Heart right ventricle (tissue), 16 donors: ENCODE measurements around the gene IGSF9B. TPM values are rescaled to one million over a fixed set of nuclear protein-coding genes. Genes with fewer than 3 reads are reported as not detected.

Source experiments
- ATAC-seq, 8 donors: fragments of 200-7000 bp; cut with Tn5 transposase; one replicate each; pipeline ENCODE4 v1.9.1; 2020; ENCODE audit warnings: mild to moderate bottlenecking in 8 of 8, moderate library complexity in 8 of 8, moderate number of reproducible peaks in 1 of 8
- DNase-seq, 2 donors: peaks; one replicate each; pipeline ENCODE4 v3.0.0-alpha.2; 2020
- H3K27ac ChIP-seq, 10 donors: fragments of 200-600 bp; sonication (generic) in 2 of 10; one replicate each; pipeline versions ENCODE4 v1.5.0 to v1.8.0; 2020 to 2022; ENCODE audit warnings: mild to moderate bottlenecking in 3 of 10
- H3K27me3 ChIP-seq, 7 donors: fragments of 200-600 bp; one replicate each; pipeline ENCODE4 v1.8.0; 2021 to 2022; ENCODE audit warnings: mild to moderate bottlenecking in 2 of 7
- H3K36me3 ChIP-seq, 9 donors: fragments of 200-600 bp; sonication (generic) in 1 of 9; one replicate each; pipeline versions ENCODE4 v1.5.0 to v1.8.0; 2020 to 2022; ENCODE audit warnings: mild to moderate bottlenecking in 2 of 9
- H3K4me1 ChIP-seq, 9 donors: fragments of 200-600 bp; sonication (generic) in 1 of 9; one replicate each; pipeline versions ENCODE4 v1.5.0 to v1.8.0; 2020 to 2022; ENCODE audit warnings: mild to moderate bottlenecking in 4 of 9
- H3K4me3 ChIP-seq, 10 donors: fragments of 200-600 bp; sonication (generic) in 2 of 10; one replicate each; pipeline versions ENCODE4 v1.5.0 to v1.8.0; 2020 to 2022; ENCODE audit warnings: mild to moderate bottlenecking in 7 of 10, moderate library complexity in 2 of 10
- H3K9me3 ChIP-seq, 11 donors: fragments of 200-600 bp in 10 of 11; sonication (generic) in 2 of 11; one replicate each; pipeline versions ENCODE4 v1.5.0 to v1.8.0; 2013 to 2022; ENCODE audit warnings: mild to moderate bottlenecking in 2 of 11, control low read depth in 1 of 11, moderate library complexity in 1 of 11
- CTCF ChIP-seq, 9 donors: fragments of 200-600 bp; sonication (generic) in 2 of 9; IDR thresholded peaks; one replicate each; pipeline versions ENCODE4 v1.5.0 to v1.8.0; 2021 to 2022; ENCODE audit warnings: antibody characterized with exemption in 9 of 9, mild to moderate bottlenecking in 5 of 9, moderate library complexity in 1 of 9
- WGBS, 2 donors: extraction: QIAGEN DNeasy Blood & Tissue Kit; methylation state at CpG; one replicate each; pipeline ENCODE4 v1.1.7; 2013; ENCODE audit warnings: inconsistent platforms in 1 of 2; 5-methylcytosine and 5-hydroxymethylcytosine counted together
- intact Hi-C, 10 donors: fragments of 100-400 bp; cut with DNase I; formaldehyde crosslinking; loops; one replicate each; pipeline versions ENCODE4 v1.11.1 to v1.14.2; 2022
- polyA plus RNA-seq, 2 donors: library from polyadenylated mRNA; stranded (reverse); fragments of 200-250 nt; gene quantifications; one replicate each; pipeline ENCODE4 v1.2.3, GENCODE V29; 2013
- total RNA-seq, 10 donors: library from RNA; stranded (reverse); fragmentation: NEBNext Ultra II Directional in 3 of 10; extraction: Animal tissue kit (Norgen Biotek cat#: 25700) in 3 of 10; gene quantifications; one replicate each; pipeline versions ENCODE4 v1.2.1 to v1.2.4, GENCODE V29; 2021 to 2023
- donor health status: Arrhythmogenic right ventricular cardiomyopathy.
- donor health status: ischemic (EF 13 %, LVEDD 7.1; RV severe dilation, severe dysfunction).
- donor health status: healthy with polysubstance abuse.
- donor health status: DM: no; HTN: yes; CAD: no.
- donor health status: DM: no; HTN: no; CAD: no.
- donor health status: ischemic (EF 25% LVEDD 6.9; RV normal size, moderate dysfunction).
- donor health status: ischemic (EF 25% LVEDD 5.7; RV mildly dilated, moderate dysfunction).
- donor health status: healthy.
- donor health status: DM: yes; HTN: yes; CAD: no.
- donor health status: Ischemic cardiomyopathy.
- donor health status: ischemic (EF 35%, LVEDD 5.7; RV mildly dilated, moderate dysfunction).
- donor health status: nonischemic (EF 11% LVEDD 7.7; RV severe dilation, severe dysfunction).
- donor health status: DM: yes; HTN: yes; CAD: no.
- donor health status: PGD.
- donor health status: ischemic (EF 29% LVEDD 5.4; RV normal size, mild dysfunction).
- donor health status: nonischemic (EF 23%, LVEDD 6.1; RV moderate dilation, normal function).

IGSF9B gene
- total and polyA plus RNA-seq, 12 donors, result 6.7 to 72.3 (median 49.6) TPM

DNA sequence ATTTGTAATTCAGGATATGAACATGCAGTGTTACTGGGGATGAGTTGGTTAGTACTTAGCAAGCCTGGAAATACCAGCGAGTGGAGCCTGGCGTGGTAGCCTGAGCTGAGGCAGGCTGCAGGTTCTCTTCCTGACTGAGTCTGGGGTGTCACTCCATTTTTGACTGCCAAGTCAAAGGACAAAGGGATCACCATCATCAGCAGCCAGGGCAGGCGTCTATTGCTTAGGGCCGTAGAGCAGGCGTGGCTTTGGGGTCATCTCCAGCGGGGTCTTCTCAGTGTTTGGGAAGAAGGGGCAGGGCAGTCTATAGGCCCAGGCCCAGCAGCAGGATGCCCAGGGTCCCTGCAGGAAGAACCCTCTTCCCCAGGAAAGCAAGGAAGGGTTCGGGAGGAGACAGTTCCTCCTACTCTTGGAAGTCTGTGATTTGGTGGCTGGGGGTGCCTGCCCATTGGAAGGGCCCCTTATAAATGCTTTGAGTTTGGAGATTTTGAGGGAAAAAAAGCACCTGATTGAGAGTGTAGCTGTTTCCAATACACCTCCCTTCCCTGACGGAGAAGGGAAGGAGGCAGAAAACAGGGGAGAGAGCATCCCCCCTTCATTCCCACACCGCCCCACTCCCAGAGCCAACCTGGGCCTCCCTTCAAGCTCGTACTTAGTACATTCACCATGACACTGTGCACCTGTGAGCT, 60.0 kb downstream of the IGSF9B start:
- no peak overlapping the region for H3K4me3 ChIP-seq
- H3K27ac ChIP-seq, result no peak overlapping the region
- WGBS, 2 donors, result 91 to 94% methylated on average over 10 of the region's 10 CpGs
- TF ChIP-seq CTCF (IDR thresholded peaks at IDR 0.05), result no peak
- DNase-seq, result no peak
- H3K36me3 ChIP-seq, result no peaks in the 10 kb centered on the region
- no peak for ATAC-seq
- intact Hi-C loops, result no loop called here
- H3K27me3 ChIP-seq, result no peaks in the 10 kb centered on the region
- no peaks in the 10 kb centered on the region for H3K9me3 ChIP-seq
- H3K4me1 ChIP-seq, result peaks cover 0 to 12% (median 0%) of the 10 kb centered on the region in 9 donors

DNA sequence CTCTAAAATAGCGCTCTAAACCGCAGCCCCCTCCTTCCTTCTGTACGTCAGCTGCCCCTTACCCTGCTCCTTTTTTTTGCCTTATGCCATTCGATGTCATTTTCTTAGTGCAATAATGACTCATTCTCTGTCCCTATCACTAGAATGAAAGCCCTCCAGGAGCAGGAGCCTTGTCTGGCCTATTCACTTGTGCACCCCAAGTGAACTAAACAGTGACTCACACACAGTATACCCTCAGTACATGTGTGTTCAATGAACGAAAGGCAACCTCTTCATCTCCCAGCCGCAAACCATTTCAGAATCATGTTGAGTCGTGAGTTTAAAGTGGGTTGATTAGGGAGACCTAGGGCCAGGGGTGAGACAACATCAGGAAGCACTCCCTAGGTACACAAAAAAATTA, 60.7 kb downstream of the IGSF9B start:
- DNase-seq (no peak), ATAC-seq (no peak)
- TF ChIP-seq CTCF (IDR thresholded peaks at IDR 0.05), result no peak
- 79 to 82% methylated on average over 7 of the region's 7 CpGs for WGBS, 2 donors
- intact Hi-C loops, result no loop called here
- H3K36me3 ChIP-seq, result no peaks in the 10 kb centered on the region
- H3K27ac ChIP-seq, result no peak overlapping the region
- H3K27me3 ChIP-seq, result no peaks in the 10 kb centered on the region
- peaks cover 0 to 12% (median 0%) of the 10 kb centered on the region in 9 donors for H3K4me1 ChIP-seq
- H3K9me3 ChIP-seq, result no peaks in the 10 kb centered on the region
- no peak overlapping the region for H3K4me3 ChIP-seq

DNA sequence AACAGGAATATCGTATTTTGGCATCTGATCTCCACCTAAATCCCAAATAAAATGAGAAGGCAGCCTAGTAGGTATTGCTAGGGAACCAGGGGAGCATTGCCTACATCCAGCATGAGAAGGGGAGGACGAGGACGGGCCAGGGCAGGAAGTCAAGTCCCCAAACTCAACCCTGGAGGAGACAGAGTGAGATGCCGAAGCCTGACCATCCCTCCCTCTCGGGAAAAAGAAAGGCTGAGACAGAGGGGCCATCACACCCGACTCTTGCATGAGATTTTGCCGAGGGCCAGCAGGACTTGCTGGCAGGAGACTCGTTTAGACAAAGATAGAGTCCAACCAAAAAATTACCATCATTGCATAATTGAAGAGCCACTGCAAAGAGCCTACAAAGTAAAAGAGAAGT, 61.2 kb downstream of the IGSF9B start:
- no peaks in the 10 kb centered on the region for H3K9me3 ChIP-seq
- no peak for TF ChIP-seq CTCF (IDR thresholded peaks at IDR 0.05)
- intact Hi-C loops, result no loop called here
- H3K4me1 ChIP-seq, result peaks cover 0 to 12% (median 0%) of the 10 kb centered on the region in 9 donors
- H3K27me3 ChIP-seq, result no peaks in the 10 kb centered on the region
- DNase-seq (no peak), ATAC-seq (no peak)
- H3K4me3 ChIP-seq, result no peak overlapping the region
- no peak overlapping the region for H3K27ac ChIP-seq
- H3K36me3 ChIP-seq, result no peaks in the 10 kb centered on the region
- 50 to 52% methylated on average over 8 of the region's 8 CpGs for WGBS, 2 donors

DNA sequence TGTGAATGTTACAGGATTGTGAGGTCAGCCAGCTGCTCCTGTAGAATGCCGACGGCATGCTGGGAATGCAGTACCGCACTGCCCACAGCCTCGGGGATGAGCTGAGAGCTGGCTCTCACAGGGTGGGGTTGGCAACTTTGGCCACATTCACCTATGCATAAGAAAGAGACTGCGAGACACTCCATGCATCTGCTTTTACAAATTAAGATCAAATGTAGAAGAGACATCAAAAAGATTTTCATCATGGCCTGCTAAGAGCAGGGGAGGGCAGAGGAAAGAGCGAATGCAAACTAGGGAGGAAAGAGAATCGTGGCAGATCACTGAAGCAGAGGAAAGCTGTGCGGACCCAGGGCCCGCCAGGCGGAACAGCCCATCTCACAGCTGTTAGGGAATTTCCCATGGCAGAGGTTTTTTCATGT, 61.7 kb downstream of the IGSF9B start:
- no peak for TF ChIP-seq CTCF (IDR thresholded peaks at IDR 0.05)
- H3K27me3 ChIP-seq, result no peaks in the 10 kb centered on the region
- H3K36me3 ChIP-seq, result no peaks in the 10 kb centered on the region
- no peak overlapping the region for H3K4me3 ChIP-seq
- DNase-seq (no peak), ATAC-seq (peak in 1 of 8 donors; percentile 9)
- H3K4me1 ChIP-seq, result peaks cover 0 to 12% (median 0%) of the 10 kb centered on the region in 9 donors
- no peak overlapping the region for H3K27ac ChIP-seq
- 28 to 44% methylated on average over 10 of the region's 10 CpGs for WGBS, 2 donors
- no peaks in the 10 kb centered on the region for H3K9me3 ChIP-seq
- intact Hi-C loops, result no loop called here
